ENCODE results near the gene NUBP2.
A peak's percentile ranks its signal among the peaks of the same experiment; 100 is the strongest.

NUBP2 gene, protein sequence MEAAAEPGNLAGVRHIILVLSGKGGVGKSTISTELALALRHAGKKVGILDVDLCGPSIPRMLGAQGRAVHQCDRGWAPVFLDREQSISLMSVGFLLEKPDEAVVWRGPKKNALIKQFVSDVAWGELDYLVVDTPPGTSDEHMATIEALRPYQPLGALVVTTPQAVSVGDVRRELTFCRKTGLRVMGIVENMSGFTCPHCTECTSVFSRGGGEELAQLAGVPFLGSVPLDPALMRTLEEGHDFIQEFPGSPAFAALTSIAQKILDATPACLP

DNA sequence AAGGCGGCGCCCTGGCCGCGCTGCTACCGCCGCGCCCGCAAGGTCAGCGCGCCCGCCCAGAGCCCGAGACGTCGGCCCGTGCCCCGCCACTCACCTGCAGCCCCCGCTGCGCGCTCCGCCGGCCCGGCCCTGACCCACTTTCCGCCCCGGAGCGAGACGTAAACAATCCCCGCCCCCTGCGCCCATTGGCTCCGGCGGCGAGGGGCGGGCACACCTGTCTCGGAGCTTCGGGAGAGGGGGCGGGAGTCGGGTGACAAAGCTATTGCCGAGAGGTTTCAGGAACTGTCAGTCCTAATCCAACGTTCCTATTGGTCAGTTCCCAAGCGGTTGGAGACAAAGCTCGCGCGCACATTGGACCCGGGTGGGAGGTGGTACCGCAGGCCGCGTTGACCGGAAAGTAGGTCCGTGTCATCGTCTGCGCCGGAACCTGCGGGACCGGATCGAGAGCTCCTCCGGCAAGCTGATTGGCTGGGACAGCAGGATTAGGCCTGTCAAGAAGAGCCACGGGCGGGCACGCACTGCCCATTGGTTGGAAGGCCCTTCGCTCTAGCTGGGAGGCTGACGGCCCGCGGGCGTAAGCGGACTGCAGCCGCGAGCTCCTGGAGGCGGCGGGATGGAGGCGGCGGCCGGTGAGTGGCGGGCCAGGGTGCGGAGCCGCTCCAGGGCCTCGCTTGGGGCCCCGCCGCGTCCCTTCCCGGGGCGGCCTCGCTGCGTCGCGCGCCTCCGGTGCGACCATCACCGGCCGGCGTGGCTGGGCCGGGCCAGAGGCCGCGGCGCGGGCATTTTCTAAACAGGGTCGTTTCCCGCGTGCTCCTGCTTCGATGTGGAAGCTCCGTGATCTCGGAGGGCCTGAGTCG is at the start of gene NUBP2, which contains the start of gene SPSB3:
NUBP2 (plus strand) TSS at position 553 of the 857 bp plus-strand sequence; CDS start at position 614, 61 bp downstream.
SPSB3 (minus strand) TSS at position 164 of the 857 bp plus-strand sequence. CDS start 1,088 bp downstream, outside the sequence.
- DNase-seq: peak; percentile 98 to 99

DNA sequence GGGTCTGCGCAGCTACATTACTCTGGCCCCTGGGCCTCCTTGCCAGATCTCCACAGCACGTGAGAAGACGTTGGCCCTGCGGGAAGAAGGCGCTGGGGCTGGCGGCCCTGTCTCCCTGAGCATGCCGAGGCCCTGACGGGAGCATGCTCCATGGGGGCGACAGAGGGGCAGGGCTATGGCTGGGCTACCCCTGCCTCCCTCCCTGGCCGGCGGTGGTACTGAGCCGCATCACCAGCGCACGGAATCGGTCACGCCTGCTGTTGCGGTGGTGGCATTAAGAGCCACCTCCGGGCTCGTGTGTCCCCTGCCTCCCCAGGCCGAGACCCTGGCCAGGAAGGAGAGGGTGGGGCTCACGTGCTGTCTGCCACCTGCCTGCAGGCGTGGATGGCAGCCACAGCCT is 48.6 kb upstream of the NUBP2 start:
- DNase-seq: no peak

DNA sequence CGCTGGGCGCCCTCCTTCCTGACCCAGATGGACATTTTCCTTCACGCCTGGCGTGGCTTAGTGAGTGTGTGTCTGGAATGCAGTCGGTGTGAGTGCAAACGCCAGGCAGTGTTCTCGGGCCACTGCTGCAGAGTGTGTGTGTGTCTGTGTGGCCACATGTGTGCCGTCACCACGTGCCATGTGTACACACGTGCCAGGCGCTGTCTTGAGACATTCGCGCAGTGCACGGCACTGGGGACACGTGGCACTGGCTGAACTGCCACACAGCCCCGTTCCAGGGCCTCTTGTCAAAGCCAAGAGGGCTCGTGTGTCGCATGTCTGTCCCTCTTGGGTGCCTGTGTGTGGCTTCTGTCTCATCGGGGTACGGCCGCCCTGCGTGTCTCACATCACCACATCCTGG is 47.9 kb upstream of the NUBP2 start:
- no peak for DNase-seq

DNA sequence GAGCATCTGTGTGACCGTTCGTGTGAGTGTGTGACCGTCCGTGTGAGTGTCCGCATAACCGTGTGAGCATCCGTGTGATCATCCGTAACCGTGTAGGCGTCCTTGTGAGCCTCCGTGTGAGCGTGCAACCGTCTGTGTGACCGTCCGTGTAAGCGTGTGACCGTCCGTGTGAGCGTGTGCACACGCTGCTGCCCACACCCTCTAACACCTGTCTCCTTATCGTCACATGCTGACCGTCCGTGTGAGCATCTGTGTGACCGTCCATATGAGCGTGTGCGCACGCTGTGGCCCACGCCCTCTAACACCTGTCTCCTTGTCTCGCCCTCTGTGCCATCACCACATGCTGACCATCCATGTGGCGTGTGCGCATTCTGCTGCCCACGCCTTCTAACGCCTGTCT is 42.5 kb upstream of the NUBP2 start:
- no peak for DNase-seq

DNA sequence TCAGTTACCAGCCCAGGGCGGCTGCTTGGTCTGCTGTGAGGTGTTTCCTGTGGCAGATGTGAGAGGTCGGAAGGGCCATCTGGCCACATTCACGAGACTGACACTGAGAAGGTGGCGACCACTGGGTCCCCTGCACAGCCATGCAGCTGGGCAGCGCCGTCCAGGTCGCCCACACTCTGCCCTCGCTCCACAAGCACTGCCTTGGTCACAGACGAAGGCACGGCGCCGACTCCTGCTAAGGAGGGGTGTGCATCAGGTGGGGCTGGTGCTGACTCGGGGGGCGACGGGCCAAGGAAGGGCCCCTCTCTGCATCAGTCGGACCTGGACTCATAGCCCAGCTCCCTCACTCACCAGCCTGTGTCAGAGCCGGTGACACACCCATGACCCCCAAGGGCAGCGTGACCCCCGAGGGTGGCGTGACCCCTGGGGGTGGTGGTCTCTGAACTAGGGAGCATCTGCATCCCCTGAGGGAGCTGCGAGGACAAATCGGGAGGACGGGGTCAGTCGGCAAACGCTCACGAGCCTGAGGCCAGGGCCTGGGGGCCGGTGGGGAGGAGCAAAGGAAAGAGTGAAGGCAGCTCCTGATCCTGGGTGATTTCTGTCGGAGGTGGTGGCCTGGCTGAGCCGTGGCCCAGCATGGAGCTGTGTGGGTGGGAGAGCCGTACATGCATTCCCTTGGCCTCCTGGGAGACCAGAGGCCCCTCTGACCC is 41.8 kb upstream of the NUBP2 start:
- no peak for DNase-seq

DNA sequence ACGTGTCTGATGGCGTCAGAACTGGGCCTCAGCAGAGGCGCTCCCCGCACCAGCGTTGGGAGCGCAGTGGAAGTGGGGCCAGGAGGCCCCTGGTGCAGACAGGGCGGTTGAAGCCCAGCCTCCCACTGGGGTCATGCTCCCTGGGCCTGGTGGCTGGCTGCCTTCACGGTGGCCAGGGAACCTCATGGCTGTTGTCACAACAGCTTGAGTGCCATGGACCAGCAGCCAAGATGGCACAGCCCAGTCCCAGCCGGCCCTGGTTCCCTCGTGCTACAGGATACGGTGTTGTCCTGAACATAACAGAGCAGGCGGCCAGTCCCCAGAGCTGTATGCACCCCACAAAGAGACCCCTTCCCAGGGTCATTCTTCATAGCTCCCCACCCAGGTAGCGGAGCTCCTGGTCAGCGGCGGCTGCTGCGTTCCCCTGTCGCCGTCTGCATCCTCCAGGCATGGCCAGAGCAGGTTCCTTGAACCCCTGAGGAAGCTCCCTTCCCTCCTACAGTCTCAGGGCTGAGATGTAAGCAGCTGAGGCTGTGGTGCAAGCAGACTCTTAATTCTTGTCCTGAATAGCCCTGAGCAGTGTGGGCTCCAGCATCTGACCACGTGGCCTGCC is 41.1 kb upstream of the NUBP2 start:
- DNase-seq: no peak

DNA sequence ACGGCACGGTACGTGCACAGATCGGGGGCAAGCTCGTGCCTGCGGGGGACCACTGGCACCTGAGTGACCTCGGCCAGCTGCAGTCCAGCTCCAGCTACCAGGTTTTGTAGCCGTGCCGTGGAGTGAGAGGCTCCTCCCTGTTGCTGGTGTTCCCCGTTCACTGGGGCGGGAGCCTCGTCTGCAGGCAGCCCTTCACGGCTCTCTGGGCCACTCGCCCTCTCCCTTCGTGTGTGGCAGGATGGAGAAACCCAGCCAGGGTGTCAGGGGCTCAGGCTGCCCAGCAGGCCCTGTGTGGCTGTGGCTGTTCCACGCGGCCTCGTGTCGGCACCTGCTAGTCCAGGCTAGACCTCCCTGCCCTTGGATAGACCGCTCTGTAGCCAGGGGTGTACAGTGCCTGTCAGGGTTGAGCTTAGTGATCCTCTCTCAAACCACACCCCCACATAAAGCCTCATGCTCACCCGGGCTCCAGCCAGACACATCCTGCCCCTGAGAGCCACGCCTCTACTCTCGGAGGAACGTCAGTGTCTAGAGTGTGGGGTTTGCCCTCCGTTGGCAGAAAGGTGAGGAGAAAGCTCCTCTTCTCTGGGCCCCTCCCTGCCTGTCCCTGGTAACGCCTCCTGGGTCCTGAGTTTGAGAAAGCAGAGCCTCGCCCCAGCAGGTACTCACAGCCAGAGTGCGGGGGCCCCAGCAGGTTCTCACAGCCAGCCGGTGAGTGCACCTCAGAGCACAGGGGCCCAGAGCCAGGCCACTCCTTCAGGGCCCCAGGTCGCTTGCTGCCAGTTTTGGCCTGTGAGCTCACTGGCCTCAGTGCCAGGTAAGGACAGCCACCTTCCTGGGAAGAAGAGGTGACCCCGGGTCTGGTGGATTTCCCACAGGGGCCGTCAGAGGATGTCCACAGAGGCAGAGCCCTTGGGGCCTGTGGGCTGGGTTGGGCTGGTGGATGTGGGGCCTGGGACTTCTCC is 39.1 kb upstream of the NUBP2 start:
- no peak for DNase-seq

DNA sequence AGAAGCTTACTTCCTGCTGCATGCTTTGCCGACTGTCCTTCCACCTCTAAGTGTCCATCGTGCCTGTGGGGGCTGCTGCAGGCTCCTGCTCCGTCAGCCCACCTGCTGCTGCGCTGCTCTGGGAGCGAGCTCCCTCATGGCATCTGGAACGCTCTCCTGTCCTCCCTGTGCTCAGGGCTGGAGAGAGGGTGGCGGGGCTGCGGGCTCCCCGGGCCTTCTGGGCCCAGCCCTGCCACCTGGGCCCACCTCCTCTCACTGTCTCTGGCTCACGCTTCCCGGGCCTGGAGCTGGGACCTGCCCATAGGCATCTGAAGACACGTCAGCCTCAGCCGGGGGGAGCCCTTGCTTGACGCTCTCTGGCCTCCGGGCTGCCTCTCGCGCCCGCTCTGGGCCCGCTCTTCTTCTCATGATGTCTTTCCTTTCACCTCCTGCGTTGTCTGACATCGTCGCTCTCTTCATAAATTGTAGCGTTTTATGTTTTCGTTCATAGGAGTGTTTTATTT is 38.4 kb upstream of the NUBP2 start:
- no peak for DNase-seq

DNA sequence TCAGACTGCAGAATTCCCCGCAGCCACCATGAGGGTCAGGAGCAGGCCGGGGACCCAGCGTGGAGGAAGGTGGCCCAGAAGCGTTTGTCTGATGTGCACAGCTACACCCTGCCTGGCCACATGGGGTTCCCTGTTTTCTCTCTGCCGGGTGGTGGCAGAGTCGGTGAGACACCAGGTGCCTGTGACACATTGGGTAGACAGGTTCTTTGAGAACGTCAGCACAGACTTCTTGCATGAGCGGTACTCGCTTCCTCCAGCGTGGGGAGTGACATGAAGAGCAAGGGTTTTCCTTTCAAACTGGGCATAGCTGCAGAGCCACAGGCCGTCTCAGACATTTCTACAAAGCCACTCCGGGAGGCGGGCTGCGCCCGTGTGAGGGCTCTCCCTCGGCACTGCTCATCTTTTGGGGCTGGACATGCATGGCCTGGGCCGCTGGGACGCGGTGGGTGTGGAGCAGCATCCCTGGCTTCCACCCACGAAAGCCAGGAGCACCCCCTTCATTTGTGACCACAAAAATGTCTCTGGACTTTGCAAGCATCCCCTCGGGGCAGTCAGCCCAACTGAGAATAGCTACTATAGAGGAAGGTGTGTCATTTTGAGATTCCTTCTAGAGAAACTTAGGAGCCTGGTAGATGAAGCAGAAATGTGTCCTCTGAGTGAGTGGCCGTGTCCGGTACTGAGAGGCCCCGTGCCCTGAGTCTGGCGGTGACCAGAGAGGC is 37.4 kb upstream of the NUBP2 start:
- no peak for DNase-seq

DNA sequence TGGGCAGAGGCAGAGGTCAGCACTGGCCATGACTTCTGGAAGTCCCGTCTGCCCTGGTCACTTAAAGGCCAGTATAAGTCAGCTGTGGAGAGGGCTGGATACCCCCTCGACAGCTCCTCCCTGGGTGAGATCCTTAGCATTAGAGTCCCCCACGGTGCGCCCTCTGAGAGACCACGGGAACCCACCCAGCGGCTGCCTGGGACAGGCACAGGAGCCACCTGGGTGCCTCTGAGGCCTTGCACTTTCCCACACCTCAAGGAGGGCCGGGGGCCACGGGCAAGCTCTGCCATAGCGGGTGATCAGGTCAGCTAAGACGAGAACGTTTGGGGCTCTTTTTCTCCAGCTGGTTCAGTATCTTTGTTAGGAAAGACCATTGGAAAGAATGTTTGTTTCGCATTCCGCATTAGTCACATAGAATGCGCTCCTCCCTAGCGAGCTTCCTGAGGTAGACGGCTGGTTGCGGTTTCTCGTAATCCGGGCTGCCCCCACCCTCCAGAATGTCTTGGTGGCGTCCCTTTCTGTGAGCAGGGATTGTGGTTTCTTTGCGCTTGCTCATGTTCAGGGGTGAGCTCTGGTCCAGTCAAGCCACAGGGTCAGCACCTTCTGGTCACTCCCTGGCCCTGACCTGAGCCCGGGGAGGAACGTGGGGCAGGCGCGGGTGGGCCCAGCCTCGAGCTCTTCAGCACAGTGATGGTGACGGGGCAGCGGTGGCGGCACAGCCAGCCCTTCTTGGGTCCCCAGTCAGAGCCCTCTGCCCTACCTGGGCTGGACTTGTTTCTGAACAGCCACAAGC is 36.7 kb upstream of the NUBP2 start:
- DNase-seq: no peak

DNA sequence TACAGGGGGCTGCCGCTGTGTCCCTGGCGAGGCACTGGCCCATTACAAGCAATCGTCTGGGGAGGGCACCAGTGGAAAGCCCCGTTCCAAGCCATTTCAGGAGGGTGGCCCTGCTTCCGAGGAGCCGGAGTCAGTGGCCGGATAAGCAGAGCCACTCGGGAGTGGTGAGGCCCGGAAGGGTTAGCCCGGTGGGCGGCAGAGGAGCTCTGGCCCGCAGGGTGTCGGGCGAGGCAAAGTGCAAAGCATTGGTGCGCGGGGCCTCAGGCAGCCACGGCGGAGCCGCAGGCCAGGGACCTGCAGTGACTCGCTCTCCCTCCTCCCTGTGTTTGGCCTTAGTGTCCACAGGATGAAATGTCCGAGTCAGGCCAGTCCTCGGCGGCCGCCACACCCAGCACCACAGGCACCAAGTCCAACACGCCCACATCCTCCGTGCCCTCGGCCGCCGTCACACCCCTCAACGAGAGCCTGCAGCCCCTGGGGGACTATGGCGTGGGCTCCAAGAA is 36.0 kb upstream of the NUBP2 start:
- no peak for DNase-seq

DNA sequence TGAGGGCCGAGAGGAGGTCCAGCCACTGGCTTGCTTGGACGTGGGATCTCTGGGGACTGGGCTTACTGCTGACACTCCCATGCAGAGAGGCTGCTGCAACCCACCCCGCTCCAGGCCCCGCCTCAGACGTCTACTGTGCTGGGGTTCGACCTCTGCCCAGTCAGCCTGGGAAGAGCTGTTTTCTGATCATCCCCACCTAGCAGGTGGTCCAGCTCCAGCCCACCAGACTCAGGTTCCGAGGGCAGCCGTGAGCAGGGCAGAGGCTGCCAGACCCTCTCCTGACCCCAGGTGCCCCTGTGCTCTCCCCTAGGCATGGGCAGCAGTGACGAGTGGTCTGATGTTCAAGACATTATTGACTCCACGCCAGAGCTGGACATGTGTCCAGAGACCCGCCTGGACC is 34.8 kb upstream of the NUBP2 start:
- no peak for DNase-seq

DNA sequence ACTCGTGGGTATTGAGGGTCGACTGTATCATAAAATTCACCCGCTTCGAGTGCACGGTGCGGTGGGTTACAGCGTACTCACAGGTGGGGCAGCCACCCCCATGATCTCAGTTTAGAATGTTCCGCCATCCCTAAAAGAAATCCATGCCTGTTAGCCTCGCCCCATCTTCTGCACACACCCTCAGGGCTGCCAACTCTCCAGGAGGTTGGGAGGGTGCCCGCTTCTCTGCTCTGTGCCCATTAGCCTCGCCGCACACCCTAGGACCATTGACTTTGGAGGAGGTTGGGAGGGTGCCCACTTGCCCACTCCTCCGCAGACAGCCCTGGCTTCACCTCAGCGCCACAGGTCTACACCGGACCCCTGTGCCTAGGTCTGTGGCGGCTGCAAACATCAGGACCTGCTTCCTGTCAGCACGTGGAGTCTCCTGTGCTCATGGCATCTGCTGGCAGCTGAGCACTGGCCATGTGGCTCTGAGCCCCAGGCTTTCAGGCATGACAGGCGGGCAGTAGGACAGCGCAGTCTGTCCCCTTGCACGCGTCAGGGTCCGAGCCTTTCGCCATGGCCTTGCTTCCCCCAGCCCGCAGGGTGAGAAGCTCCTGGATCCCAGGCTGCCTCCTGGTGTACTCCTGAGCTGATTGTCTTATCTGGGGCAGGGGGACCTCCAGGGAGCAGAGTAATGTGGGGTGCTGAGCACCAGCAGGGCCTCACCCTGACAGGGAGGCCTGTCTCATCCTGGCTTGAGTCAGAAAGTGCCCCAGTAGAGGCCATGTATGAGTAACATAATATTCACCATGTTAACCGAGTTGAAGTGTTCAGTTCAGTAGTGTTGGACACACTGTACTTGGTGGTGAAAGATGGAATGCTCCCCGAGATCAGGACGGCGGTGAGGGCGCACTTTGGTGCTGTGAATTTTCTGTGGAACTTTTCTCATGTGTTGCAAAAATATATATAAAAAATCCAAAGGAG is 33.3 kb upstream of the NUBP2 start:
- no peak for DNase-seq

DNA sequence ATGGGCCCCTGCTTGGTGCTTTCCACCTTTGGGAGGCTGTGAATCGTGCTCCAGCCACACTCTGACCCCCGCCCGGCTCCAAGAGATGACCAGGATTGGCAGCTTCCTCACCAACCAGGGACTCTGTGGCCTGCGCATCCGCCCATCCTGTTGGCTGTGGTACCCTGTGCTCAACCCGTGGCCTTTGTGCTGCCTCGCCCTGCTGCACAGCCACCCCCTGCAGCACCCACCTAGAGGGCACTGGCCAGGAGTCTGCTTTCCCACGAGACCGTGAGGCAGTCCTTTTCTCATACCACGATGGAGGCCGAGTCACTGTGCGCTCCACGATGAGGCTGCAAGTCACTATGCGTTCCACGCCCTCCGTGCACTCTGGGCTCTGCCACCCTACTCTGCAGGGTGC is 30.8 kb upstream of the NUBP2 start:
- no peak for DNase-seq

DNA sequence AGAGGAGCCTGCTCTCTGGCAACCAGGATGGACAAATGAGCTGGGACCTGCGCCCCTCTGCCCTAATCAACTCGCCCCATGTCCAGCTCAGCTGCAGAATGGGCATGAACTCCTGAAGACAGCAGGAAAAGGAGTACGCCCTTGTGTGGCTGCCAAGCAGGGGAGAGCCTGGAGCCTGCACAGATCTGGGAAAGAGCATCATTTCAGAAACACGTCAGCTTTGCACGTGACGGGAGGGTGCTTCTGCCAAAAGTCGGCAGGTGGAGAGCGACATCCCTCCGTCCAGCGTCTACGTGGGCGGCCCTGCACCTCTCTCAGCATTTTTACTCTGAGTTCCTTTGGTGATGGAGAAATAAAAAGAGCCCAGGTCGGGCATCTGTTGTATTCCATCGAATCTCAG is 29.9 kb upstream of the NUBP2 start:
- DNase-seq: no peak

DNA sequence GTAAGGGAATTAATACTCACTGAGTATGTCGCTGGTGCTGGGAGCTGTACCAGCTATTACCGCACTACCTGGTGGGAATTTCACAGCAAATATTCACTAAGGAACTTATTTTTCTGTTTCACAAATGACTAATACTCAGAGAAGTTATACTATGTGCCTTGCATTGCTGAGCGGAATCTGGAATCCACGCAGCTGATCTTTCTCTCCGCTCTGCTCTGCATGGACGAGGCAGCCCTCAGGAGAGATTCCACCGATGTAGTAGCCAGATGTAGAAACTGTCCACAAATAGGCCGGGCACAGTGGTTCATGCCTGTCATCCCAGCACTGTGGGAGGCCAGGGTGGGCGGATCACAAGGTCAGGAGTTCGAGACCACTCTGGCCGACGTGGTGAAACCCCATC is 28.6 kb upstream of the NUBP2 start:
- no peak for DNase-seq

DNA sequence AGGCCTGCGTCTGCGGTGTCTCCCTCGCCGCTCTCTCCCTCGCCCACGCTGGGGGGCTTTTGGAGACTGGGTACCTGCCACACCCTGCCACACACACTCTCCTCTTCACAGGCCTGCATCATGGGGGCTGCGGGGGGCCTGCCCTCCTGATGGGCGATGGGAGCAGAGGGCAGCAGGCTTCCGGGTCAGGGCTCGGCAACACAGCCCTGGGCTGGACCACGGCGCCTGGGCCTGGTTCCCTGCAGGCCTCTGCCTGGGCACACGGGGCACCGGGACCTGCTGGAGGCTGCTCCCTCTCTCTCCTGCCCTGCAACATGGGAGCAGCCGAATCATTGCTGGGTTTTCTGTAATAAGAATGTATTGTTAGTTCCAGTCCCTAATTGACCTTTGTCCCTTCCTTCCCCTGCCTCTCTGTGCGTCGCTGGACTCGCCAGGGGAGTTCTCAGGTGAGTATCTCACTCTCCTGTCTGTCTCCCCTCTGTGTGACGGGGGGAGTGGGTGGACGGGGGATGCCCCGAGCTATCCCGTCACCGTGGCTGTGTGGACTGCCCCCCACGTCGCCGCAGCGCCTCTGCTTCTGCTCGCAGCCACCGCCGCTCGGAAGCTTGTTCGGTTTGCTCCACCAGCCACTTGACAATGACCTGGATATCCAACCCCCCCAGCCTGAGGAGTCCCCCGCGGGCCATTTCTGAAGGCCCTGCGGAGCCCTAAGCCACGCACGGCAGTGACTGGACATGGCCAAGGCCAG is 24.9 kb upstream of the NUBP2 start:
- DNase-seq: no peak

DNA sequence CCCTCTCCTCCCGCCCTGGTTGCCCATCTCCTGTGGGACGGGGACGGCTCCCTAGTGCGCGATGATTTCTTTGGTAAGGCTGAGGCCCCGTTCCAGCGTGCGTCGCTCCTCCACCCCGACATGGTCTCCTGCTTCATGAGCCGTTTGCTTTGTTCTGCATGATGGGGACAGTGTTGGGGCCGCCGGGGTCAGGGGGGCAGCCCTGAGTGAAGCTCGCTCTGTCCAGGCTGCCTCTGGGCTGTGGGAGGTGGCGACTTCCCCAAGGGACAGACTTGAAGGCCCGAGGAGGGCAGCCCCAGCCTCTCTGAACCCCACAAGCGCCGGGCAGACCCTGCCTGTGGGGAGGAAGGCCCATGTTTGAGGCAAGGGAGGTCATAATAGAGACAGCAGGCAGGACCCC is 23.8 kb upstream of the NUBP2 start:
- DNase-seq: no peak

All from activated CD4-positive, alpha-beta T cell treated with anti-CD3 and anti-CD28 coated beads, Interleukin-2, amount 50 U/mL, for 48 hours (primary cell).